ENCODE results near the gene PRIMA1. TPM values are rescaled to one million over a fixed set of nuclear protein-coding genes. Genes with fewer than 3 reads are reported as not detected.

The PRIMA1 gene
- total RNA-seq, 1 experiment from 2014 or later = not detected

DNA sequence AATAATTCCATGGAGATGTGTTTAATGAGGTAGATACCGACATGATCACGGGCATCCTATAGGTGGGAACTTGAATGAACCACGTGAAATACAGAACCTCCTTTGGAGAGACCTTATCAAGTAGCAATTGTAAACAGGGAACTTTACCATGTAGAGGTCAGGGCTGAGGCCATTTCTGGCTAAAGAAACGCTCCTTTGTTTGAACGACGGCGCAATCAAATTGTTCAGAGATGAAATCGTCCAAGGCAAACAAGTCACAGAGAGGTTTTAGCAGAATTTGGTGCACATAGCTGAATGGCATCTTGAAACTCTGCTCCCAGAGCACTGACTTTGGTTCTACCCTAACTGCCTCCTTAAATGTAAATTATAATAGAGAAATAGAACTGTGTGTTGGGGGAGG is 9.8 kb downstream of the PRIMA1 start:
- Histone ChIP-seq H2AFZ (ENCODE audit: low read length) (no peak overlapping the region), H3K4me3 (ENCODE audit: low read length) (no peak overlapping the region), H3K9me3 (ENCODE audit: low read length) (no peaks in the 10 kb centered on the region), H3K9me2 (replicated peaks; ENCODE audit: insufficient read depth, low read length) (no peaks in the 10 kb centered on the region), H4K20me1 (ENCODE audit: insufficient read depth, low read depth, low read length) (no peaks in the 10 kb centered on the region), H3K4me2 (ENCODE audit: low read depth, low read length, poor library complexity, severe bottlenecking) (no peak overlapping the region), H3K36me3 (ENCODE audit: insufficient read depth, low read length) (no peaks in the 10 kb centered on the region), H3K27me3 (ENCODE audit: low read length) (peaks cover 3% of the 10 kb centered on the region; the same call in 1 of the 2 replicates), H3K79me2 (ENCODE audit: low read length) (no peaks in the 10 kb centered on the region), H3K9ac (ENCODE audit: low read length) (no peak overlapping the region), H3K27ac (ENCODE audit: low read length) (no peak overlapping the region), H3K4me1 (ENCODE audit: low read length) (no peaks in the 10 kb centered on the region)
- DNase-seq = no peak

- no peaks in the 10 kb centered on the region for H3K79me2 ChIP-seq (ENCODE audit: low read length)
- H3K36me3 ChIP-seq (ENCODE audit: insufficient read depth, low read length) = no peaks in the 10 kb centered on the region
- DNase-seq = no peak
- H3K4me3 ChIP-seq (ENCODE audit: low read length) = no peak overlapping the region
- H4K20me1 ChIP-seq (ENCODE audit: insufficient read depth, low read depth, low read length) = no peaks in the 10 kb centered on the region
- no peak overlapping the region for H3K4me2 ChIP-seq (ENCODE audit: low read depth, low read length, poor library complexity, severe bottlenecking)
- no peaks in the 10 kb centered on the region for H3K9me3 ChIP-seq (ENCODE audit: low read length)
- H3K27ac ChIP-seq (ENCODE audit: low read length) = no peak overlapping the region
- peak overlapping the region; percentile 20; the same call in 1 of the 2 replicates for H2AFZ ChIP-seq (ENCODE audit: low read length)
- no peaks in the 10 kb centered on the region for H3K9me2 ChIP-seq (replicated peaks; ENCODE audit: insufficient read depth, low read length)
- H3K4me1 ChIP-seq (ENCODE audit: low read length) = no peaks in the 10 kb centered on the region
- H3K27me3 ChIP-seq (ENCODE audit: low read length) = no peaks in the 10 kb centered on the region; the same call in 1 of the 2 replicates
- no peak overlapping the region for H3K9ac ChIP-seq (ENCODE audit: low read length)
These were observed 12.5 kb downstream of the PRIMA1 start for GRCh38 chr14:93775744-93776143.

- no peak for DNase-seq
- H4K20me1 ChIP-seq (ENCODE audit: insufficient read depth, low read depth, low read length) = no peaks in the 10 kb centered on the region
- H3K79me2 ChIP-seq (ENCODE audit: low read length) = no peaks in the 10 kb centered on the region
- H3K4me2 ChIP-seq (ENCODE audit: low read depth, low read length, poor library complexity, severe bottlenecking) = no peak overlapping the region
- no peaks in the 10 kb centered on the region for H3K9me3 ChIP-seq (ENCODE audit: low read length)
- no peak overlapping the region for H3K9ac ChIP-seq (ENCODE audit: low read length)
- H3K9me2 ChIP-seq (replicated peaks; ENCODE audit: insufficient read depth, low read length) = no peaks in the 10 kb centered on the region
- no peaks in the 10 kb centered on the region; the same call in 1 of the 2 replicates for H3K27me3 ChIP-seq (ENCODE audit: low read length)
- no peak overlapping the region for H3K4me3 ChIP-seq (ENCODE audit: low read length)
- H2AFZ ChIP-seq (ENCODE audit: low read length) = no peak overlapping the region
- no peaks in the 10 kb centered on the region for H3K4me1 ChIP-seq (ENCODE audit: low read length)
- no peaks in the 10 kb centered on the region for H3K36me3 ChIP-seq (ENCODE audit: insufficient read depth, low read length)
- H3K27ac ChIP-seq (ENCODE audit: low read length) = no peak overlapping the region
These were observed 13.1 kb downstream of the PRIMA1 start for GRCh38 chr14:93775158-93775557.

DNA sequence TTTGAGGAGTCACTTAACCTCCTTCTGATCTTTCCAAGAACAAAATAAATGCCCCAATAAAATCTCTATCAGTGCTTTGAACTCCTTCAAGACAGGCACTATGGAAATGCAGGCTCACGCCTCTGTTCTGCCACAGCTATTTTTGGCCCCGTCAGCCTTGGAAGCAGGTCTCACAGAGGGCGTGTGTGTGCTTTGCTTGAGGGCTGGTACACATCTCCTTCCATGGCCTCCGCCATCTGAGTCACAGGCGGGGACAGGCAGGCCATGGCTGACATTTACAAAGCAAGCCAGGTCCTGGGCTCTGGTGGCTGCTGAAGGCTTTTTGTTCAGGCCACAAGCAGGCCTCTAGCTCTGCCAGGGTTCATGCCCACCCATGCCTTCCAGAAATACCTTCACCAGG is 16.0 kb downstream of the PRIMA1 start:
- no peak overlapping the region for H3K4me2 ChIP-seq (ENCODE audit: low read depth, low read length, poor library complexity, severe bottlenecking)
- no peak overlapping the region for H2AFZ ChIP-seq (ENCODE audit: low read length)
- no peaks in the 10 kb centered on the region for H3K4me1 ChIP-seq (ENCODE audit: low read length)
- no peaks in the 10 kb centered on the region; the same call in 1 of the 2 replicates for H3K27me3 ChIP-seq (ENCODE audit: low read length)
- H3K79me2 ChIP-seq (ENCODE audit: low read length) = no peaks in the 10 kb centered on the region
- no peak overlapping the region for H3K4me3 ChIP-seq (ENCODE audit: low read length)
- H3K9me2 ChIP-seq (replicated peaks; ENCODE audit: insufficient read depth, low read length) = no peaks in the 10 kb centered on the region
- H3K36me3 ChIP-seq (ENCODE audit: insufficient read depth, low read length) = no peaks in the 10 kb centered on the region
- H3K27ac ChIP-seq (ENCODE audit: low read length) = no peak overlapping the region
- no peak for DNase-seq
- no peaks in the 10 kb centered on the region; the same call in 1 of the 2 replicates for H4K20me1 ChIP-seq (ENCODE audit: insufficient read depth, low read depth, low read length)
- no peaks in the 10 kb centered on the region for H3K9me3 ChIP-seq (ENCODE audit: low read length)
- no peak overlapping the region for H3K9ac ChIP-seq (ENCODE audit: low read length)

GRCh38 chr14:93765970-93766369 is 22.3 kb downstream of the PRIMA1 start:
- DNase-seq = no peak

DNA sequence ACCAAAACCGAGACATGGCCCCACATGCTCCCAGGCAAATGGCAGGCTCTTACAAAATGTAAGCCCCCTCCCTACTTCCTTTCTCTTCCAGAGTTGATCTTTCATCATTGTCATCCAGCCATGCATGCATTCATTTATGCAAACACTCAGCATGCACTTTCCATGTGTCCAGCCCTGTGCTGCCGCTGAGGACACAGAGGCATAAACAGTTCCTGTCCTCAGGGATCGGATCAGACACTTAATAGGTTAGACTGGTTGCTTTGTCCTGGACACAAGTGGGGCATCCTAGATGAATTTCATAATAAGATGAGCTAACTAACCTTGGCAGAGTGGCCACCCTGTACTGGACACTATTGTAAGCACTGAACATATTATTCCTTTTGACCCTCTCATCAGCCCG is 23.1 kb downstream of the PRIMA1 start:
- H3K36me3 ChIP-seq (ENCODE audit: insufficient read depth, low read length) = no peaks in the 10 kb centered on the region
- H3K4me2 ChIP-seq (ENCODE audit: low read depth, low read length, poor library complexity, severe bottlenecking) = no peak overlapping the region
- H3K27ac ChIP-seq (ENCODE audit: low read length) = no peak overlapping the region
- H3K27me3 ChIP-seq (ENCODE audit: low read length) = no peaks in the 10 kb centered on the region
- H4K20me1 ChIP-seq (ENCODE audit: insufficient read depth, low read depth, low read length) = no peaks in the 10 kb centered on the region; the same call in 1 of the 2 replicates
- H3K9me3 ChIP-seq (ENCODE audit: low read length) = no peaks in the 10 kb centered on the region
- H3K79me2 ChIP-seq (ENCODE audit: low read length) = no peaks in the 10 kb centered on the region
- no peaks in the 10 kb centered on the region for H3K9me2 ChIP-seq (replicated peaks; ENCODE audit: insufficient read depth, low read length)
- H2AFZ ChIP-seq (ENCODE audit: low read length) = no peak overlapping the region
- H3K4me3 ChIP-seq (ENCODE audit: low read length) = no peak overlapping the region
- no peaks in the 10 kb centered on the region for H3K4me1 ChIP-seq (ENCODE audit: low read length)
- H3K9ac ChIP-seq (ENCODE audit: low read length) = no peak overlapping the region
- DNase-seq = no peak

More at GRCh38 chr14:93765970-93766369, 22.3 kb downstream of the PRIMA1 start:
- Histone ChIP-seq H3K9me2 (replicated peaks; ENCODE audit: insufficient read depth, low read length) (no peaks in the 10 kb centered on the region), H4K20me1 (ENCODE audit: insufficient read depth, low read depth, low read length) (no peaks in the 10 kb centered on the region; the same call in 1 of the 2 replicates), H3K4me2 (ENCODE audit: low read depth, low read length, poor library complexity, severe bottlenecking) (no peak overlapping the region), H3K36me3 (ENCODE audit: insufficient read depth, low read length) (no peaks in the 10 kb centered on the region), H3K4me3 (ENCODE audit: low read length) (no peak overlapping the region), H2AFZ (ENCODE audit: low read length) (no peak overlapping the region), H3K27me3 (ENCODE audit: low read length) (no peaks in the 10 kb centered on the region), H3K27ac (ENCODE audit: low read length) (no peak overlapping the region), H3K4me1 (ENCODE audit: low read length) (no peaks in the 10 kb centered on the region), H3K79me2 (ENCODE audit: low read length) (no peaks in the 10 kb centered on the region), H3K9ac (ENCODE audit: low read length) (no peak overlapping the region), H3K9me3 (ENCODE audit: low read length) (no peaks in the 10 kb centered on the region)

DNA sequence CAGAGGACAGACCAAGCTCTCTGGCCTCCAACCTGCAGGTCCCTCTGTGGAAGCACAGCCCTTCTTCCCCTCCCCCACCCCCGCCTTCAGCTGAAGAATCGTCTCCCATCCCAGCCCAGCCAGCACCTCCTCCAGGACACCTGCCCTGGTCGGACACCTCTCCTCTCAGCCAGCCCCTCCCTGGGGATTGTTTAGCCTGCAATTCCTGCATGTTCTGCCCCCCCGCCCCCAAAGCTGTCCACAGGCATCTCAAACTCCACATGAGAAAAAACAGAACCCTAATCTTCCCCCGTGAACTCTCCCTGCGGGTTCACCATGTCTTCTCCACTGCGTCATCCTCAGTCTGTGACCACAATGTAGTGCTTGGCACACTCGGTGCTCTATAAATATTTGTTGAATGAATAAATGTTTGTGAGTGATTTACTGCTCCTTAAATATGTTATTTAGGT is 24.1 kb downstream of the PRIMA1 start:
- no peaks in the 10 kb centered on the region; the same call in 1 of the 2 replicates for H4K20me1 ChIP-seq (ENCODE audit: insufficient read depth, low read depth, low read length)
- no peaks in the 10 kb centered on the region for H3K79me2 ChIP-seq (ENCODE audit: low read length)
- H3K9ac ChIP-seq (ENCODE audit: low read length) = no peak overlapping the region
- no peak overlapping the region for H3K4me2 ChIP-seq (ENCODE audit: low read depth, low read length, poor library complexity, severe bottlenecking)
- H2AFZ ChIP-seq (ENCODE audit: low read length) = no peak overlapping the region
- no peaks in the 10 kb centered on the region for H3K4me1 ChIP-seq (ENCODE audit: low read length)
- no peaks in the 10 kb centered on the region for H3K9me3 ChIP-seq (ENCODE audit: low read length)
- no peaks in the 10 kb centered on the region for H3K36me3 ChIP-seq (ENCODE audit: insufficient read depth, low read length)
- H3K9me2 ChIP-seq (replicated peaks; ENCODE audit: insufficient read depth, low read length) = no peaks in the 10 kb centered on the region
- no peak overlapping the region for H3K4me3 ChIP-seq (ENCODE audit: low read length)
- H3K27me3 ChIP-seq (ENCODE audit: low read length) = no peaks in the 10 kb centered on the region
- no peak for DNase-seq
- no peak overlapping the region for H3K27ac ChIP-seq (ENCODE audit: low read length)

DNA sequence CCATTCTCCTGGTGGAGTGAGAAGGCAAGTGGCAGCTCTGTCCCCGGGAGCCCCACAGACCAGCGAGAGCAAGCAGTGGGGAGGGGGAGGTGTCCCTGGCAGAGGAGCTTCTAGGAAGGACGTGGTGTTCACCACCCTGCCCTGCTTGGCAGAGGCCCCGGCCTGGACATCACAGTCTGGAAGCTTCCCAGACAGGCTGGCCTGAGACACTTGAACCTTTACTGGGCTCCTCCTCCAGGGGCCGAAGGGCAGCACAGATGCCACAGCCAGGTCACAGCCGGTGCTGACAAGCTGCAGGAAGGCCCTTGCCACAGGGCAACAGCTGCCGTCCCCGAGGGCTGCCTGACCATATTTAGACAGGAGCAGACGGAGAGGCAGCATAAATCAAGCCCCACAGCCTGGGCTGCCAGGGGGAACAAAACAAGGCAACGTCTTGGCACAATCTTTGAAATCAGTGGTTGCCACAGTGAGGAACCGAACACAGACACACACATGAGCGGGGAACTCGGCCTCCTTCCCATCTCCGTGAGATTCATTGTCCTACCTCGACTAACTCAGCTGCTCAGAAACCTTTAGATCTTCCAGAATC is 28.5 kb downstream of the PRIMA1 start:
- no peaks in the 10 kb centered on the region for H3K27me3 ChIP-seq (ENCODE audit: low read length)
- no peak overlapping the region for H3K9ac ChIP-seq (ENCODE audit: low read length)
- H3K9me3 ChIP-seq (ENCODE audit: low read length) = no peaks in the 10 kb centered on the region
- no peaks in the 10 kb centered on the region for H3K36me3 ChIP-seq (ENCODE audit: insufficient read depth, low read length)
- H3K9me2 ChIP-seq (replicated peaks; ENCODE audit: insufficient read depth, low read length) = no peaks in the 10 kb centered on the region
- H3K4me2 ChIP-seq (ENCODE audit: low read depth, low read length, poor library complexity, severe bottlenecking) = no peak overlapping the region
- no peak overlapping the region for H2AFZ ChIP-seq (ENCODE audit: low read length)
- H3K79me2 ChIP-seq (ENCODE audit: low read length) = no peaks in the 10 kb centered on the region
- DNase-seq = no peak
- H3K27ac ChIP-seq (ENCODE audit: low read length) = no peak overlapping the region
- H4K20me1 ChIP-seq (ENCODE audit: insufficient read depth, low read depth, low read length) = no peaks in the 10 kb centered on the region; the same call in 1 of the 2 replicates
- no peak overlapping the region for H3K4me3 ChIP-seq (ENCODE audit: low read length)
- no peaks in the 10 kb centered on the region for H3K4me1 ChIP-seq (ENCODE audit: low read length)
